ENCODE measurements around the gene REXO4. TPM values are rescaled to one million over a fixed set of nuclear protein-coding genes. Genes with fewer than 3 reads are reported as not detected.
A peak's percentile ranks its signal among the peaks of the same experiment; 100 is the strongest.

REXO4 gene
- total and polyA plus RNA-seq, 2 of the 13 experiments (the other 11 are each of a cell fraction or from before 2014, with no cell fraction given), result 18.5 to 30.4 TPM

- no peak for TF ChIP-seq MTF2 (CRISPR knock-in tag; IDR thresholded peaks at IDR 0.05; ENCODE audit: borderline replicate concordance)
- TF ChIP-seq ZKSCAN8 (CRISPR knock-in tag; IDR thresholded peaks at IDR 0.05; ENCODE audit: borderline replicate concordance), result no peak
- no peak for TF ChIP-seq MED8 (CRISPR knock-in tag; IDR thresholded peaks at IDR 0.05; ENCODE audit: insufficient replicate concordance)
- TF ChIP-seq SNAPC2 (CRISPR knock-in tag; IDR thresholded peaks at IDR 0.05), result no peak
- TF ChIP-seq, protein P1, sequence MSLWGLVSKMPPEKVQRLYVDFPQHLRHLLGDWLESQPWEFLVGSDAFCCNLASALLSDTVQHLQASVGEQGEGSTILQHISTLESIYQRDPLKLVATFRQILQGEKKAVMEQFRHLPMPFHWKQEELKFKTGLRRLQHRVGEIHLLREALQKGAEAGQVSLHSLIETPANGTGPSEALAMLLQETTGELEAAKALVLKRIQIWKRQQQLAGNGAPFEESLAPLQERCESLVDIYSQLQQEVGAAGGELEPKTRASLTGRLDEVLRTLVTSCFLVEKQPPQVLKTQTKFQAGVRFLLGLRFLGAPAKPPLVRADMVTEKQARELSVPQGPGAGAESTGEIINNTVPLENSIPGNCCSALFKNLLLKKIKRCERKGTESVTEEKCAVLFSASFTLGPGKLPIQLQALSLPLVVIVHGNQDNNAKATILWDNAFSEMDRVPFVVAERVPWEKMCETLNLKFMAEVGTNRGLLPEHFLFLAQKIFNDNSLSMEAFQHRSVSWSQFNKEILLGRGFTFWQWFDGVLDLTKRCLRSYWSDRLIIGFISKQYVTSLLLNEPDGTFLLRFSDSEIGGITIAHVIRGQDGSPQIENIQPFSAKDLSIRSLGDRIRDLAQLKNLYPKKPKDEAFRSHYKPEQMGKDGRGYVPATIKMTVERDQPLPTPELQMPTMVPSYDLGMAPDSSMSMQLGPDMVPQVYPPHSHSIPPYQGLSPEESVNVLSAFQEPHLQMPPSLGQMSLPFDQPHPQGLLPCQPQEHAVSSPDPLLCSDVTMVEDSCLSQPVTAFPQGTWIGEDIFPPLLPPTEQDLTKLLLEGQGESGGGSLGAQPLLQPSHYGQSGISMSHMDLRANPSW (CRISPR knock-in tag; IDR thresholded peaks at IDR 0.05; ENCODE audit: borderline replicate concordance), result no peak
- no peak for TF ChIP-seq ZNF431 (CRISPR knock-in tag; IDR thresholded peaks at IDR 0.05; ENCODE audit: borderline replicate concordance, low read depth)
- TF ChIP-seq ZNF816 (CRISPR knock-in tag; IDR thresholded peaks at IDR 0.05; ENCODE audit: borderline replicate concordance), result no peak
- TF ChIP-seq ZNF382 (CRISPR knock-in tag; IDR thresholded peaks at IDR 0.05; ENCODE audit: borderline replicate concordance), result no peak
- TF ChIP-seq ARNT2 (CRISPR knock-in tag; IDR thresholded peaks at IDR 0.05; ENCODE audit: low read depth), result no peak
- no peak for TF ChIP-seq ZNF24 (IDR thresholded peaks at IDR 0.05)
- TF ChIP-seq ZNF350 (CRISPR knock-in tag; IDR thresholded peaks at IDR 0.05; ENCODE audit: borderline replicate concordance, low read depth), result no peak
- no peak for TF ChIP-seq ZBTB21 (CRISPR knock-in tag; IDR thresholded peaks at IDR 0.05)
- no peak for TF ChIP-seq ZNF619 (CRISPR knock-in tag; IDR thresholded peaks at IDR 0.05)
- TF ChIP-seq AHDC1 (CRISPR knock-in tag; IDR thresholded peaks at IDR 0.05; ENCODE audit: borderline replicate concordance), result no peak
- no peak for TF ChIP-seq ZNF790 (CRISPR knock-in tag; IDR thresholded peaks at IDR 0.05; ENCODE audit: borderline replicate concordance)
- TF ChIP-seq THYN1 (CRISPR knock-in tag; IDR thresholded peaks at IDR 0.05; ENCODE audit: borderline replicate concordance, low read depth), result no peak
- no peak for TF ChIP-seq SOX6 (IDR thresholded peaks at IDR 0.05)
- peak; percentile 17; the same call in 1 of the 2 replicates for TF ChIP-seq SOX6 (CRISPR knock-in tag; IDR thresholded peaks at IDR 0.05)
- TF ChIP-seq TCF7L2 (IDR thresholded peaks at IDR 0.05; ENCODE audit: low read depth, low read length), result no peak
- no peak for TF ChIP-seq ZNF207 (IDR thresholded peaks at IDR 0.05; ENCODE audit: borderline replicate concordance)
- no peak for TF ChIP-seq FOXK1 (CRISPR knock-in tag; IDR thresholded peaks at IDR 0.05; ENCODE audit: borderline replicate concordance, low read depth)
- no peak for TF ChIP-seq SMAD3 (CRISPR knock-in tag; IDR thresholded peaks at IDR 0.05)
- no peak for TF ChIP-seq CAMTA2 (CRISPR knock-in tag; IDR thresholded peaks at IDR 0.05; ENCODE audit: borderline replicate concordance)
- TF ChIP-seq ZC3H4 (CRISPR knock-in tag; IDR thresholded peaks at IDR 0.05; ENCODE audit: borderline replicate concordance), result no peak
These were observed 27.1 kb downstream of the REXO4 start (continued) for GRCh38 chr9:133390713-133391112.
